Right renal cortex interstitium (tissue), 3 donors: ENCODE data around the gene DDX24. TPM values are rescaled to one million over a fixed set of nuclear protein-coding genes. Genes with fewer than 3 reads are reported as not detected.

Experiments used
- DNase-seq, 3 donors: peaks; one replicate each; pipeline ENCODE4 v3.0.0-alpha.2; 2013; ENCODE audit warnings: low read depth in 3 of 3, low spot score in 2 of 3
- polyA plus RNA-seq, 3 donors: library from polyadenylated mRNA; unstranded; fragments of 120-200 nt; gene quantifications; one replicate each; pipeline ENCODE4 v1.2.1, GENCODE V29; 2013; ENCODE audit not compliant: insufficient read length in 3 of 3

Gene DDX24
- polyA plus RNA-seq, 3 donors: 186 to 197 (median 193) TPM

GRCh38 chr14:94015223-94015622, 65.8 kb downstream of the DDX24 start:
- DNase-seq: no peak

- no peak for DNase-seq
Observed at GRCh38 chr14:94014382-94014781, 66.6 kb downstream of the DDX24 start.

GRCh38 chr14:94011795-94012194, 69.2 kb downstream of the DDX24 start:
- no peak for DNase-seq

GRCh38 chr14:94010625-94011024, 70.4 kb downstream of the DDX24 start:
- no peak for DNase-seq

- no peak for DNase-seq
Observed at GRCh38 chr14:94009767-94010166, 71.2 kb downstream of the DDX24 start.

GRCh38 chr14:94008234-94008633, 72.8 kb downstream of the DDX24 start:
- no peak for DNase-seq

GRCh38 chr14:94005324-94006073, 75.5 kb downstream of the DDX24 start:
- DNase-seq: no peak

GRCh38 chr14:94004015-94004414, 77.0 kb downstream of the DDX24 start:
- DNase-seq: no peak

- no peak for DNase-seq
Observed at GRCh38 chr14:94003397-94003796, 77.6 kb downstream of the DDX24 start.

- DNase-seq: peak in 2 of 3 donors; percentile 56 to 64
Observed at GRCh38 chr14:94001501-94002396, 79.3 kb downstream of the DDX24 start.

- DNase-seq: no peak
Observed at GRCh38 chr14:94001016-94001415, 80.0 kb downstream of the DDX24 start.

GRCh38 chr14:94000267-94000666, 80.7 kb downstream of the DDX24 start:
- DNase-seq: no peak

GRCh38 chr14:93999573-93999972, 81.4 kb downstream of the DDX24 start:
- DNase-seq: no peak

- no peak for DNase-seq
Observed at GRCh38 chr14:93998871-93999403, 82.1 kb downstream of the DDX24 start.

Other genes with a start within 250 kb of the DDX24 start
- not detected for gene FAM181A, start 153.9 kb downstream of the DDX24 start, polyA plus RNA-seq
- under 1 TPM; 0.24 to 0.42 (median 0.24) TPM for gene ASB2, start 104.6 kb downstream of the DDX24 start, polyA plus RNA-seq
- gene CCDC197, start 83.9 kb downstream of the DDX24 start, polyA plus RNA-seq: not detected
- gene OTUB2, start 54.9 kb downstream of the DDX24 start, polyA plus RNA-seq: 1 to 10 TPM; 4.3 to 5.0 (median 4.6) TPM
- gene IFI27L1, start 108 bp upstream of the DDX24 start, polyA plus RNA-seq: 10 to 100 TPM; 21.7 to 25.4 (median 22.9) TPM
- 1 to 10 TPM; 4.2 to 7.4 (median 6.4) TPM for gene IFI27, start 29.5 kb upstream of the DDX24 start, polyA plus RNA-seq
- gene IFI27L2, start 48.4 kb upstream of the DDX24 start, polyA plus RNA-seq: 10 to 100 TPM; 17.7 to 25.7 (median 24.2) TPM
- gene PPP4R4, start 93.1 kb upstream of the DDX24 start, polyA plus RNA-seq: under 1 TPM; 0.18 to 0.32 (median 0.22) TPM
- under 1 TPM; 0.11 to 0.24 (median 0.13) TPM for gene SERPINA10, start 212.1 kb upstream of the DDX24 start, polyA plus RNA-seq
- 1 to 10 TPM; 3.2 to 9.5 (median 9.0) TPM for gene SERPINA6, start 242.1 kb upstream of the DDX24 start, polyA plus RNA-seq